ENCODE measurements around the gene EPHB6. TPM values are rescaled to one million over a fixed set of nuclear protein-coding genes. Genes with fewer than 3 reads are reported as not detected.

EPHB6 gene
- total RNA-seq, 2 donors from 2014 or later: 33.2 to 36.9 TPM

GRCh38 chr7:142886866-142887265 is 32.0 kb downstream of the EPHB6 start:
- H3K4me3 Mint-ChIP-seq: no peak overlapping the region
- Histone ChIP-seq H3K4me3 (ENCODE audit: low read length) (no peak overlapping the region), H3K27ac (ENCODE audit: low read depth, low read length) (no peak overlapping the region), H3K4me1 (ENCODE audit: control insufficient read depth, insufficient read depth, low read length) (no peaks in the 10 kb centered on the region), H3K9me3 (ENCODE audit: control insufficient read depth, low read length) (no peaks in the 10 kb centered on the region), H3K27me3 (ENCODE audit: control insufficient read depth, insufficient read depth, low read length, poor library complexity, severe bottlenecking) (peaks cover 5% of the 10 kb centered on the region), H3K36me3 (ENCODE audit: control insufficient read depth, insufficient read depth, low read length) (no peaks in the 10 kb centered on the region), H3K9ac (ENCODE audit: extremely low read depth, low read length, poor library complexity, severe bottlenecking) (no peak overlapping the region)
- peaks cover 8% of the 10 kb centered on the region for H3K4me1 Mint-ChIP-seq
- H3K36me3 Mint-ChIP-seq (ENCODE audit: low read depth): no peaks in the 10 kb centered on the region
- H3K9me3 Mint-ChIP-seq: peaks cover 4% of the 10 kb centered on the region
- H3K27ac Mint-ChIP-seq: no peak overlapping the region
- peak; percentile 22 for DNase-seq
- no peak for TF ChIP-seq CTCF (conservative IDR thresholded peaks at IDR 0.05)
- 70 to 80% methylated on average over 4 to 7 of the region's 7 CpGs for WGBS, 2 experiments (ENCODE audit: insufficient coverage in 1 of 2, insufficient read length in 1 of 2)
- H3K27me3 Mint-ChIP-seq (ENCODE audit: insufficient read depth): peaks cover 21% of the 10 kb centered on the region

GRCh38 chr7:142887282-142888015 is 32.6 kb downstream of the EPHB6 start:
- Mint-ChIP-seq H3K27me3 (ENCODE audit: insufficient read depth) (peaks cover 21% of the 10 kb centered on the region), H3K27ac (no peak overlapping the region), H3K4me1 (peaks cover 8% of the 10 kb centered on the region), H3K4me3 (no peak overlapping the region), H3K36me3 (ENCODE audit: low read depth) (no peaks in the 10 kb centered on the region), H3K9me3 (peaks cover 4% of the 10 kb centered on the region)
- Histone ChIP-seq H3K9ac (ENCODE audit: extremely low read depth, low read length, poor library complexity, severe bottlenecking) (no peak overlapping the region), H3K36me3 (ENCODE audit: control insufficient read depth, insufficient read depth, low read length) (no peaks in the 10 kb centered on the region), H3K27ac (ENCODE audit: low read depth, low read length) (no peak overlapping the region), H3K4me1 (ENCODE audit: control insufficient read depth, insufficient read depth, low read length) (no peaks in the 10 kb centered on the region), H3K27me3 (ENCODE audit: control insufficient read depth, insufficient read depth, low read length, poor library complexity, severe bottlenecking) (no peaks in the 10 kb centered on the region), H3K9me3 (ENCODE audit: control insufficient read depth, low read length) (no peaks in the 10 kb centered on the region), H3K4me3 (ENCODE audit: low read length) (no peak overlapping the region)
- 86 to 93% methylated on average over 7 to 12 of the region's 12 CpGs for WGBS, 2 experiments (ENCODE audit: insufficient coverage in 1 of 2, insufficient read length in 1 of 2)
- TF ChIP-seq CTCF (conservative IDR thresholded peaks at IDR 0.05): no peak
- peak; percentile 24 for DNase-seq

- Mint-ChIP-seq H3K4me1 (peaks cover 14% of the 10 kb centered on the region), H3K27me3 (ENCODE audit: insufficient read depth) (peaks cover 27% of the 10 kb centered on the region), H3K36me3 (ENCODE audit: low read depth) (no peaks in the 10 kb centered on the region), H3K4me3 (no peak overlapping the region), H3K27ac (no peak overlapping the region), H3K9me3 (peaks cover 4% of the 10 kb centered on the region)
- H3K27ac ChIP-seq (ENCODE audit: low read depth, low read length): no peak overlapping the region
- 86% methylated on average over 3 of the region's 3 CpGs; no CpG with 5 or more reads in 1 of the 2 experiments for WGBS, 2 experiments (ENCODE audit: insufficient coverage in 1 of 2, insufficient read length in 1 of 2)
- no peaks in the 10 kb centered on the region for H3K36me3 ChIP-seq (ENCODE audit: control insufficient read depth, insufficient read depth, low read length)
- H3K9me3 ChIP-seq (ENCODE audit: control insufficient read depth, low read length): no peaks in the 10 kb centered on the region
- peak; percentile 19 for DNase-seq
- H3K27me3 ChIP-seq (ENCODE audit: control insufficient read depth, insufficient read depth, low read length, poor library complexity, severe bottlenecking): no peaks in the 10 kb centered on the region
- TF ChIP-seq CTCF (conservative IDR thresholded peaks at IDR 0.05): no peak
- no peak overlapping the region for H3K4me3 ChIP-seq (ENCODE audit: low read length)
- no peak overlapping the region for H3K9ac ChIP-seq (ENCODE audit: extremely low read depth, low read length, poor library complexity, severe bottlenecking)
- H3K4me1 ChIP-seq (ENCODE audit: control insufficient read depth, insufficient read depth, low read length): no peaks in the 10 kb centered on the region
Observed at GRCh38 chr7:142889816-142890215, 34.9 kb downstream of the EPHB6 start.

Data from endodermal cell (in vitro differentiated cells).